Fibroblast of upper back skin (primary cell): ENCODE data around the gene FNDC8.
A peak's percentile ranks its signal among the peaks of the same experiment; 100 is the strongest.
"Not testable (repeated sequence)": the region's sequence is repeated elsewhere in the genome, so short reads cannot be mapped to it uniquely, and the experiment has no call there.

Experiments used
- DNase-seq: peaks from one replicate; pipeline ENCODE4 v3.0.0-alpha.2; 2013

FNDC8 gene

DNA sequence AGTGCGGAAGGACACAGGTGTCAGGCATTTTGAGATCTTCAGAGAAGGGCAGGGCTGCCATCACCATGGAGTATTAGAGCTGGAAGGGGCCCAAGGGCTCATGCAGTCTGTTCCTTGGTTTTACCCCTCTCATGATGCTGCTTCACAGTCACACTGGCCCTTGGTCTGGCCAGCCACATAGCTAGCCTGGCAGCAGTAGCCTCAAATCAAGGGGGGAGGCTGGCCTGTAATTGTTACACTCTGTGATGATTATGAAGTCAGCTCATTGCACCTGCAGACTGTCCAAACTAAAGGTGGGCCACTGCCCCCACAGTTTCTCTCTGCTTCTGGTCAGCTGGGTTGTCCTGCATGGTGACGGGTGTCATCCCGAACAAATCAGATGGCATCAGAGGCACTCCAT is at the start of gene FNDC8:
TSS of gene FNDC8 (plus strand) at position 301 of the 400 bp plus-strand sequence. CDS start at position 380, 79 bp downstream.
- no peak for DNase-seq

DNA sequence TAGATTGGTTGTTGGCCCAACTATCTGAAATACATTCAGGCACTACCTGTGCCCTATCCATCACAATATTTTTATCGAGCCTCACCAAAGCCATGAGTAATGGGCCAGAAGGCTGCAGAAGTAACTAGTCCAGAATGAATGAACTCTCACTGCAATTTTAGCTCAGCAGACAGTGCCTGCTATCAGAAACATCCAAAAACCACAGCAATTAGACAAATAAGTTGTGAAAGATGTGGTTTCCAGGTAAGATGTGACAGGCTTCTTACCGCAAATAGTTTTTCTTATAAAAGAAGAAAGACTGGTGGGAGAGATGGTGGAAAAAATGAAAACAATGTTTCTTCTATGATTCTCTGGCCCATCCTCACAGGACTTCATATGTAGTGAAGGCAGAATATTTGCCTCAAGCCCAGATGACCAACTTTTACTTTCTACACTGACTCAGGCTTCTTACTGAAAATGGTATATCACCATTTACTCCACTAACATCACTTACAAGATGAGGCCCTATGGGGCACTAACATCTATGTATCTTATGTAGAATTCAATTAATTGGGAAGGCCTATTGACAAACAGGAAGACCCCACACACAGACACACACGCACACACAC is 48.1 kb upstream of the FNDC8 start:
- no peak for DNase-seq

DNA sequence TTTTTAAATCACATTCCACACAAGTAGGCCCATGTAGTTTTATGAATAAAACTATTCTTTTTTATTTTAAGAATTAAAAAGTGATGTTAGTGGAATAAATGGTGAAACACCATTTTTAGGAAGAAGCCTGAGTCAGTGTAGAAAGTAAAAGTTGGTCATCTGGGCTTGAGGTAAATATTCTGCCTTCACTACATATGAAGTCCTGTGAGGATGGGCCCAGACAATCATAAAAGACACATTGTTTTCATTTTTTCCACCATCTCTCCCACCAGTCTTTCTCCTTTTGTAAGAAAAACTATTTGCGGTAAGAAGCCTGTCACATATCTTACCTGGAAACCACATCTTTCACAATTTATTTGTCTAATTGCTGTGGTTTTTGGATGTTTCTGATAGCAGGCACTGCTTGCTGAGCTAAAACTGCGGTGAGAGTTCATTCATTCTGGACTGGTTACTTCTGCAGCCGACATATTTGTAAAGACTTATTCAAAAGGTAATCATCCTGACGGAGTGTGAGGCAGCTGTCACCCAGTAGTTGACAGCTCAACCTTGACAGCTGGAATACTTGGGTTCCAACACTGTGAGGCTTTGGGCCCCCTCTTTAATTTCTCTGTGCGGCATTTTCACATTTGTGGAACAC is 47.3 kb upstream of the FNDC8 start:
- no peak for DNase-seq

DNA sequence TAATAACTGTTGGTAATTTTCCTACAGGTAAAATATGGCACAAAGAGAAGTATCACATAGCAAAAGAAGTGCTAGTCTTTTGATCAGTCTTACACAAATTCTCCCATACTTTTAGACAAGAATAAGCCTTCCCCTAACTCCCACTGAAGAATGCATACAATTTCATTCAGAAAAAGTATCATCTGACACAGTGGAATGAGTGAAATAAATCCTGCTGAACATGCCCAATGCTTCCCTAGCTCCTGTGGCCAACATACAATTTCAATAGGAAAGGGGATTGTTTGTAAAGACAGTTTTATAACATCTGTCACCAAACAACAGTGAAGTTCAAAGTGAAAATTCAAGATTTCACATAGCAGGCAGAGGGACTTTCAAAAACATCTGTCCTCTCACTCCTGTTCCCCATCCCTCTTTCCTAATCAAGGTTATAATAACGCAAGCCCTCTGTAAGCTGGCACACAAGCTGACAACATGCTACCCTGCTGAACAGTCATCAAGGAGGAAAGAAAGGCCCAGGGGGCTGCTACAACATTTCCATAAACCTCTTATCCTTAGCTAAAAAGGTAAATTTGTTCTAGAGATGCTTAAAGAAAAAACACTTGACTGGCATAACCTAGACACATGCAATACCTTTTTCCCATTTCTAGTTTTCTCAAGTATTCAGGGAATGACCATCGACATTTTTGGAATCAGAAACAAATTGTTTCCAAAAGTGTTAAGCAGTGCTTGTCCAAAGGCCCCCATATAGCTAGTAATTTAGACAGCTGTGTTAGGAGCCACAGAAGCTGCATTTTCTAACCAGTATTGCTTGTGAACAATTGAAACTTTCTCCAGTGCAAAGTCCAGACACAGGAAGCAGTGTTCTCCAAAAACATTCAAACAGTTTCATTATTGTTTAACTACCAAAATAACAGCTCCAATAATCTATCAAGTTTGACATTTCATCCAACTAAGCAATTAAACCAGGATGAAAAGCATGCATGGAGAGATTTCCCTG is 46.4 kb upstream of the FNDC8 start:
- no peak for DNase-seq

DNA sequence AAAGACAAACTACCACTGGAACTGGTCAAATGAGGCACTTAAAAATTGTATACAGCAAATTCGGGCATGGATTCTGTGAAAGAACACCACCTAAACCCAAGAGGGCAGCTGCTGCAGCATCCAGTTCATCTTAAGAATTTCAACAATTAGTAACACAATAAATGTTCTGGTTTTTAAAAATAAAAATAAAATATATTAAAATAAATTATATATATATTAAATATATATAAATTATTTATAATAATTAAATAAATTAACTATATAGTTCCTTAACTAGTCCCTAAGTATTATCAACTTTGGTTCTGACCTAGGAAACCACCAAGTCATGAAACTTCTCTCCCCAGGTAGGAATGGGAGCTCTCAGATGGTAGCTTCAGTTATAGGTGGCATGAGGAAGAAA is 44.5 kb upstream of the FNDC8 start:
- DNase-seq = no peak

DNA sequence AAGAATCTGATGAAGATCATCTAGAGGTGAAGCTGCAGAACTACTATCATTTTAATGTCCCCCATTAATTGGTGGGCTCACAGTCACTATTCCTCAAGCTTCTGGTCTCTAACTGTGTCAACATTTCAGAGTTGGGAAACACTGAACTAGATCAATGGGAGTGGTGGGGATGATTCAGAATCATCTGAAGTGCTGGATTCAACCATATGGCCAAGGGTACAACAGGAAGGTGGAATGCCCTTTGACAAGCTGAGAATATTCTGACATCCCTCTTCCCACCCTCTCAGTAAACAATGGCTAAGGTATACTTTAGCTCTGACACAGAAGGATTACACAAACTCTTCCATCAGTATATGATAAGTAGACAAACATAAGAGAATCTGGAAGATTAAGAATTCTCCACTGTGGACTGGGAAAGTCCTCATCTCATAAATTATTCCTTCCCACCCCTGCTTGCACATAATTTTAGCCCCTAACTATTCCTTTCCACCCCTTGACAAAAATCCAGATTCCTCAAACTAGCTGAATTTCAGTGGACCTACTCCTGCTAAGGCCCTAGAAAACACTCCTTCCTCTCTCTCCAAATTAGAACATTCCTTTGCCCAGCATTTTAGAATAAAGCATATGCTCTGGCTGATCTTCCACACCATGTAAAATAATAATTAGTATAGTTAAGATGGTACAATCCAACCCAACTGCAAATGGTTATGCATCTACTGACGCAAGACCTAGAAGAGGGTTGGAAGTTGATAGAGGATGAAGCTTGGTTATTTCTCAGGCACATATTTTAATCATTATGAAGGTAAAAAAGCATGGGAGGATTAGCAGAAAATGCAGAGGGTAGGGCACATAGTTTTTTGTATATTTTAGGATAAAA is 41.6 kb upstream of the FNDC8 start:
- DNase-seq = no peak

DNA sequence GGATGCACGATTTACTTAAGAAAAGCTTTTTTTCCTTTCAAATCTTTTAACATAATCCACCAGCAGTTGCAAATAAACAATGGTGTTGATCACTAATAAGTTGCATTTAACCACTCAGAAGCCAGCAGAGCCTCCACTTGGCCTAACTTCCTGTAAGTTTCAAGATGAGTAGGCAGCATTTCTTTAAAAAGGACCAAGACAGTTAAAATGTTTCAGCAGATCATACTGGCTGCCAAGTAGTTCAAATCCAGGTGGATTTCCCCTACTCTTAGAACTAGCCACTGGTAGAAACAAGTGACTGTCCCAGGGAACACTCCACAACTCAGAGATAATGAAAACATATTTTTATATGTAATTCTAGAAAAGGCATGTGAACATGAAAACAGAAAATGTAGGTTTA is 40.9 kb upstream of the FNDC8 start:
- DNase-seq = no peak

DNA sequence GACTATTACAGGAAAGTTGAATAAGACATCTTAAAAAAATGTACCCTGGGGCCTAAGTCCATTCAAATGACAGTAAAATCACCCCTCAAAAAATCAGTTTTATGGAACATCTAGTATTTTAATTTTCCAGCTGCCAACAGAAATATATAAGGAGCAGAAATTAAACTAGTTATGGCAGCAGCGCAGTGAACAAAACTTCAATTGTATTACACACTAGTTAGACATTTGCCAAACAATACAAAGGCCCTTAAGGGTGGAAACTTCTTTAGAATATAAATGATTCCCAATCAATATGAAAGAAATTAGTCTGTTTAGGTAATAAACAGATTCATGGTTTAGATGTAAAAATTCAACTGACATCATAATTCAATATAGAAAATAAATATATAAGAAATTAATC is 39.8 kb upstream of the FNDC8 start:
- DNase-seq = no peak

DNA sequence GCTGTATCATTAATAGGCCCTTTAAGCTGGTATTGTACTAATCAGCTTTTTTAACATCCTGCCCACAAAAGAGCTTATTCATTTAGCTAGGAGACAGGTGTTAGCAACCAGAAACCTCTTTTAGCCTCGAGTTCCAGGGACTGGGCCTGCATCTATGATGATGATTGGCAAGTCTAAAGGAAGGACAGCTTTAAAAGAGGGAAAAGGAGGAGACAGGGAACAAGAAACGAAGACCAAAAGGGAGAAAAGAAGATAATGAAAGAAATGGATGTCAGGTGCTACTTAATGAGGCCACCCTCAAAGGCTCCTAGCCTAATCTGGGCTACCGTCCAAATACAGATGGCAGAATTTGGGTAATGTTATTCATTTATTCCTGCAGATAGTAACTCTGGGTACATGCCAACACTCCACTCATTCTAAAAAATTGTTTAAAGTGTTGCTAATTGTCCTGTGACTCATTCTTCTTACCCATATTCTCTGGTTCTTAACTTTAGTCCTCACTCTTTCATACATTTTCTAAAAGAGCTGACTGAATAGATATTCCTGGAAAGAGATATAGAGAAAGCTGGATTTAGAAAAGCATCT is 39.2 kb upstream of the FNDC8 start:
- peak; percentile 87 for DNase-seq

DNA sequence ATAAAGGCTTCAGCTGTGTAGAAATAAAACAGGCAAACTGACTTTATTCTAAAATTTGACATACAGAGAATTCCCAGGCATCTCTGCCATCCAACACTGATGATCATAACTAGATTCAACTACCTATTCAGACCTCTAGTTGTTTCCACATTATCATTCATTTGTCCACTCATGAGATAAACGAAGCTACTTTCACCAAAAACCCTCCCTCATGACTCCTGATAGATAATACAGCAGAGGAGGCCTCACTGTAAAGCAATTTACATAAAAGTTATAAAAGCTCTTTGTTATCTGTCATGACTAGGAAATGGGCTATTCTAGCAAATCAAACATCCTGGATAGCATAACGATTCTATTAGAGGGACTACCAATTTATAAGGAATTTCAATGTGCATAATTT is 38.3 kb upstream of the FNDC8 start:
- DNase-seq = no peak

DNA sequence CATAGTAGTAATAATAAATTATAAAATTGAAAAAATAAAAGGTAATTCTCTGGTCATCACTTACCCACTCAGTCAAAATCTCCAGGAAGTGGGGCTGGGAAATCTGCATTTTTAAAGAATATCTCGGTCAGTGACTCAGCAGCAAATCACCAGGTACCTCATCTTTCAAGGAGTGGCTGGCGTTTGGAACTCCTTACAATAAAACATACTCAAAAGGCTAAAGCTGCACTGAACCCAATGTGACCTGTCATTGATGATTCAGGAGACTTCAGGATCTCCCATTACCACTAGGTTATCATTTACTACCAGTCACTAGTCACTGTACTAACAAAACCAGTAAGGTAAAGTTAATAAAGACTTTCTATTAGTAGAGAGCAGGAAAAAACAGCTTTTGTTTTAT is 36.4 kb upstream of the FNDC8 start:
- peak; percentile 49 for DNase-seq

DNA sequence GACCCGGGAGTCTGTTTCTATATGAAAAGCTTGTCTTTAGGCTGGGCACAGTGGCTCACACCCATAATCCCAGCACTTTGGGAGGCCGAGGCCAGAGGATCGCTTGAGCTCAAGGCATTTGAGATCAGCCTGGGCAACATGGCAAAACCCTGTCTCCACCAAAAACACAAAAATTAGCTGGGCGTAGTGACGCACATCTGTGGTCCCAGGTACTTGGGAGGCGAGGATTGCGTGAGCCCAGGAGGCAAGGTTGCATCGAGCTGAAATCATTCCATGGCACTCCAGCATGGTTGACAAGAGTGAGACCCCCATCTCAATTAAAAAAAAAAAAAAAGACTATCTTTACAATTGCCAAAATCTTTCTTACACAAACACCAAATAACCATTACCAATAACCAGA is 35.3 kb upstream of the FNDC8 start:
- DNase-seq = no peak

DNA sequence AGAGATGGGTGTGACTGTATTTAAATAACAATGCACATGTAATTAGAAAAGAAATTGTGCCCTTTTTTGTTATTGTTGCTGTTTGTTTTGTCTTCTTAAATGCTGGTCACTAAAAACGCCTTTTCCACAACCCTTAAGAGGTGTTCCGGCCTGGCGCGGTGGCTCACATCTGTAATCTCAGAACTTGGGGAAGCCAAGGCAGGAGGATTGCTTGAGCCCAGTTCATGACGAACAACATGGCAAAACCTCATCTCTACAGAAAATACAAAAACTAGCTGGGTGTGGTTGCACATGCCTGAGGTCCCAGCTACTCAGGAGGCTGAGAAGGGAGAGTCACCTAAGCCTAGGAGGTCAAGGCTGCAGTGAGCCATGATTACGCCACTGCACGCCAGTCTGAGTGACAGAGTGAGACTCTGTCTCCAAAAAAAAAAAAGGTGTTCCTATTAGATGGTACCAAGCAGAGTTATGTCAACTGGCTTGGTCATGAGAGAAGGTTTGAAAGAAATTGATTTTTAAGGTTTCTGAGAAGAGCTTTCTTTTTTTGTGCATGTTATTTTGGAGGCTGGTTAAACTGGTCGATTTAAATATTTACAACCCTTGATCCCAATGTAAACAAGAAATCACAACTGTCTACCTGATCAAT is 34.4 kb upstream of the FNDC8 start:
- DNase-seq = no peak

DNA sequence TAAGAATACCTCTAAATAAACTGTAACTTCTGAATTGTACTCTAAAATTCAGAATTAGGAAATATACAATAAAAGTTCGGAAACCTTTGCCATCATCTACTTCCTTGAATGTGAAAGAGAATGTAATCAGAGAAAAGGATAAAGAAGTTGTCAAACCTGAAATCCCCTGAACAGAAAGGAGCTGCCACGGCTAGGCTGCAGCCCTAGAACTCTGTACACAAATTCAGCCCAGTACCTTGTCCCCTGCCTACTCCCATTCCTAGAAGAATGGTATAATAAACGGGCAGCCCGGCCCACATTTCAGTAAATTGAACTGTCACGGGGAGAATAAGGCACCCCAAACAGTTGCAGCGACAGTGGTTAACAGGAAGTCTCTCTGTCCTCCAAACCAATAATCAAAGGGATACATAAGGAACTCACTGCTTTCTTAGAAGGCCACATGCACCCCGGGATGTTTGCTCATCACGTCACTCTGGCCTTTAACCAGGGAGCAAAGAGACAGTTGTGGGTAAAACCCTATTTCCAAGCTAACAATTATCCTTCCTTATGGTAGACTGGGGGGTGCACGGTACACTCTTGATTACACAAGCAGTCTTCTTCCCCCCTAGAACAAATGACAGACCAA is 33.6 kb upstream of the FNDC8 start:
- no peak for DNase-seq

DNA sequence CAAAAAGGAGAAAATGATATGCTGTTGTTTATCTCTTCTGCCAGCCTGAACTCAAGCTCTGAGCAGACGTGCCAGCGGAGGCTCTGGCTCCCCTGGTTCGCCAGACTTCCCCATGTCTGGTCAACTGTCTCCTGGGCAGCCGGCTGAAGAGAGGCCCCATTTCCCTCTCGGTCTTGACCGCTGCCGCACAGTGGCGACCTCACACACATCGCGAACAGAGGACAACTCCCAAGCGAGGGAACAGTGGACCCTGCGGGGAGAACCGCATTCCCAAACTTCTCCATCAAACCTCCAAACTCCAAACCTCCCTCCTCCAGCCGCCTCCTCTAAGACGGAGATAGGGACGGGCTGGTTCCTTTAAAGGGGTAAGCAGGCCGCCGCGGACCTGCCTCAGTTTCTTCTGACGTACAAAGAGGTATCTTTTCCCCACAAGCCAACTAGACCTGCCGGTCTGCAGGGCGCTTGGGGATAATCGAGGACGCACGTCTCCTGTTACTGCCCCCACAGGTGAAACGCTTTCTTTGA is 33.0 kb upstream of the FNDC8 start:
- peak; percentile 16 for DNase-seq

DNA sequence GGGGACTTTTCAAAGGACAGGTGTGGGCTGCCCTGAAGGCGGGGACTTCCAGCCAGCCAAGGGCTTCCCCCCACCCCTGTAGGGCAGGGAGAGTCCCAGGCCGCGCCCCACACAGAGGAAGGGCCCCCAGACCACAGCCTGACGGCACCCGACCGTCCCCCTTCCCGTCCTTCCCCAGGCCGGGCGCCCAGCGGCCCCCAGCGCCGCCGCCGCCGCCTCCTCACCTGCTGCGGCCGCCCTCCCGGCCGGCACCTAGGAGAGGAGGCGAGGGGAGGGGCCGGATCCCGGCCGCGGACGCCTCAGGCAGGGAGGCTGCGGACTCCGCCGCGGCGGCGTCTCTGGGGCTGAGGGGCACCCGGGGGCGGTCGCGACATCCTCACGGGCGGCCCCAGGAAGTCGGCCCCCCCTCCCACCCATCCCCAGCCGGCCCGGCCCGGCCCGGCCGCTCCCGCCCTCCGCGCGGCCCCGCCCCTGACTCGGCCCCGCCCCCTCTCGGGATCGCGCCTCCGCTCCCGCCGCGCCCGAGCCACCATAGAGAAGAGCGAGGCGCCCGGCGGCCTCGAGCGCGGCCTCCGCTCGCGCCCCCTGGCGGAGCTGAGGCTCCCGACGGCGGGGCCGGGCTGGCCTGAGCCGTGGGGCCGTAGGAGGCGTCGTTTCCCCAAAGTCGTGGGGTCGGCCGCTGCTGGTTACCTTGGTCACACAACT is 32.4 kb upstream of the FNDC8 start:
- DNase-seq = peak; percentile 79

DNA sequence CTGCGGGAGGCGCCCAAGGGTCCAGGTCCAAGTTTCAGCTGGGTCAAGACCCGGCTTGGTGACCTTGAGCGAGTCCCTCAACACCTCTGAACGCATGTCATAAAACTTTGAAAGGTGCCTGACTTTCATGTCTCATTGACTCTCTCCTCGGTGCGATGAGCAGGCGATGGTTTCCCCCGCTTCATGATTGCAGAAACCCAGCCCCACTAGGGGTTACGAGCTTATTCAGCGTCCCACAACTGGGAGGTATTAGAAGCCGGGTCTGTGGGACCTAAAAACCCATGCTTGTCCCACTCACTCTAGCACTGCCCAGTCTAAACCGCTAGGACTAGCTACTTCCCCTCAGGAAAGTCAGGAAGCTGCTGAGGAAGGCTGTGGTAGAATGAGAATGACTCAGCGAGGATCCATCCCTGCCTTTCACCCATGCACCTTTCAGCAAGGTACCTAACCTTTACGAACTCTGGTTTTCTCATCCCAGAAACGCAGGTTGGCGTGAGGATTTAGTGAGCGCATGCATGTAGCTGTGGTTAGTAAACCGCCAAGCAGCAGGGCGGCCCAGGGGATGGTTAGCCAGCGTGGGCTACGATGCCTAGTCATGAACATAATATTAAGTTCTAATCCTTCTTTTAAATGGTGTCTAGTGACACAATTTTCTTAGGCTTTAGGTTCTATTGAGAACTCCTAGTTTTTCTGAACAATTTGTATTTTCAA is 31.7 kb upstream of the FNDC8 start:
- peak; percentile 40 for DNase-seq

DNA sequence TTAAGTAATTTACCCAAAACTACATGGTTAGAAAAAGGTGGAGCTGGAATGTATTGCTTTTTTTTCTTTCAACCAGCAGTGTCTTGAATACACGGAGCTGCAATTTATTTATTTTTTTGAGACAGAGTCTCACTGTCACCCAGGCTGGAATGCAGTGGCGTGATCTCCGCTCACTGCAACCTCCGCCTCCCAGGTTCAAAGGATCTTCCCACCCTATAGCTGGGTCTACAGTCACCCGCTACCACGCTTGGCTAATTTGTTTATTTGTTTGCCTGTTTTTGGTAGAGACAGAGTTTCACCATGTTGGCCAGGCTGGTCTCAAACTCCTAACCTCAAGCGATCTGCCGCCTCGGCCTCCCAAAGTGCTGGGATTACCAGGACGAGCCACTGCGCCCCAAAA is 30.7 kb upstream of the FNDC8 start:
- DNase-seq = not testable (repeated sequence)

DNA sequence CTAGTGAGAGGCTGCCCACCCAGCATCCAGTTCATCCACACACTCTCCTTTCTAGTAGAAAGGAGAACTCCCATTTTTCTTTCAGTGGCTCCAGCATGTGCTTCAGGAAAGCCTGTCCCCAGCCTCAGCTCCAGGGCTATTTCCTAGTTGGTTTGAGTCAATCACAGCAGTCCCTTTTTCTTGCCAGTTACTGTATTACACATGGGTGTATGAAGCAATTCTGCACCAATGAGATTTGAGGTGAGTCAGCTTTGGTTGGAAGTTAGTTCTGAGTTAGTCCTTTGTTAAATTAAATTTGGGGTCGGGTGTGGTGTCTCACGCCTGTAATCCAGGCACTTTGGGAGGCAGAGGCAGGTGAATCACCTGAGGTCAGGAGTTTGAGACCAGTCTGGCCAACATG is 26.5 kb upstream of the FNDC8 start:
- DNase-seq = peak; percentile 78

DNA sequence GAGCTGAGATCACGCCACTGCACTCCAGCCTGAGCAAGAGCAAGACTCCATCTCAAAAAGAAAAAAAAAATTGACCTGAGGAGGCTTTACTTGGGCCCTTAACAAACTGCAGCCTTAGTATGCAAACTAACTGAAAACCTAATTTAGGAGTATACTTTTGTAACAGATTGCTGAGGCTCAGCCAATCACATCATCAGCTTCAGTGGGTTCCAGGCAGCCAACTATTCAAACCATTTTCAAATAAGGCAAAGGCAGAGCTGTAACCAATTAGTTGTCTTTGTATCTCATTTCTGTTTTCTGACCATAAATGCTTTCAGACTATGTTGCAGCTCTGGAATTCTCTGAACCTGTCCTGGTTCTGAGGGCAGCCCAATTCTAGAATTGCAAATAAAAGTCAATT is 25.7 kb upstream of the FNDC8 start:
- no peak for DNase-seq
